ENCODE data around the gene GK. TPM values are rescaled to one million over a fixed set of nuclear protein-coding genes. Genes with fewer than 3 reads are reported as not detected.

Gene GK
- total RNA-seq, 1 experiment from 2014 or later: 1.7 TPM

DNA sequence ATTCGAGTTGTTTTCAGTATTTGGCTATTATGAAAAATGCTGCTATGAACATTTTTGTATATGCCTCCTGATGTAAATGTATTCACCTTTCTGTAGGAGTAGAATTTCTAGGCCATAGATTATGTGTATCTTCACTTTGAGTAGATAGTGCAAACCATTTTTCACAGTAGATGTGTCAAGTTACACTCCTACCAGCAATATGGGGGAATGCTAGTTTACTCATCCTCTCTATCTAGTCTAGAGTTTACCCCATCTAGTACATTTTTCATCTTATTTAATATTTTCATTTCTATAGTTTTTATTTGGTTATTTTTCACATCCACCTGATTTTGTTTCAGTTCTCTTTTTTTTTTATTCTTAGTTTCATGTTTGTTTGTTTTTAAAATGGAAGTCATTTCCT, 59.0 kb downstream of the GK start:
- CTCF ChIA-PET: interaction anchor here (0.7 kb wide), 1 partner anchor 1997 kb away, joined by 11 read pairs; no protein-coding TSS in a partner anchor
- Histone ChIP-seq H3K36me3 (ENCODE audit: control insufficient read depth, insufficient read depth, low read length) (no peaks in the 10 kb centered on the region), H3K4me1 (ENCODE audit: control insufficient read depth, insufficient read depth, low read length) (no peaks in the 10 kb centered on the region), H3K27me3 (ENCODE audit: control insufficient read depth, insufficient read depth, low read length) (no peaks in the 10 kb centered on the region), H3K27ac (ENCODE audit: low read length) (no peak overlapping the region), H3K9me3 (ENCODE audit: control insufficient read depth, insufficient read depth, low read depth, low read length) (no peaks in the 10 kb centered on the region), H3K4me3 (ENCODE audit: low read depth in 2 of 2, low read length in 2 of 2) (no peak overlapping the region)
- in situ Hi-C loops (cut with HindIII; ENCODE audit: low pct_unique_long_range_greater_than_20kb, low sequenced_read_pairs): no loop called here
- BruUV-seq (replicated peaks): no TSS peak
- no peak for DNase-seq (ENCODE audit: low read depth, low spot score)
- intact Hi-C loops (cut with micrococcal nuclease; ENCODE audit: unreplicated experiment): loop anchor here (2.0 to 10.0 kb wide), 2 partner anchors 77 to 143 kb away; no protein-coding TSS in a partner anchor
- POLR2A ChIA-PET: no interaction called here
- no peak for ATAC-seq
- TF ChIP-seq TCF7L2 (IDR thresholded peaks at IDR 0.05; ENCODE audit: low read depth, low read length) (no peak), POLR2AphosphoS5 (IDR thresholded peaks at IDR 0.05; ENCODE audit: low read depth, low read length) (no peak), SIN3A (IDR thresholded peaks at IDR 0.05; ENCODE audit: borderline replicate concordance, insufficient read depth, low read depth, low read length) (no peak)
- TF ChIP-seq, protein P1, sequence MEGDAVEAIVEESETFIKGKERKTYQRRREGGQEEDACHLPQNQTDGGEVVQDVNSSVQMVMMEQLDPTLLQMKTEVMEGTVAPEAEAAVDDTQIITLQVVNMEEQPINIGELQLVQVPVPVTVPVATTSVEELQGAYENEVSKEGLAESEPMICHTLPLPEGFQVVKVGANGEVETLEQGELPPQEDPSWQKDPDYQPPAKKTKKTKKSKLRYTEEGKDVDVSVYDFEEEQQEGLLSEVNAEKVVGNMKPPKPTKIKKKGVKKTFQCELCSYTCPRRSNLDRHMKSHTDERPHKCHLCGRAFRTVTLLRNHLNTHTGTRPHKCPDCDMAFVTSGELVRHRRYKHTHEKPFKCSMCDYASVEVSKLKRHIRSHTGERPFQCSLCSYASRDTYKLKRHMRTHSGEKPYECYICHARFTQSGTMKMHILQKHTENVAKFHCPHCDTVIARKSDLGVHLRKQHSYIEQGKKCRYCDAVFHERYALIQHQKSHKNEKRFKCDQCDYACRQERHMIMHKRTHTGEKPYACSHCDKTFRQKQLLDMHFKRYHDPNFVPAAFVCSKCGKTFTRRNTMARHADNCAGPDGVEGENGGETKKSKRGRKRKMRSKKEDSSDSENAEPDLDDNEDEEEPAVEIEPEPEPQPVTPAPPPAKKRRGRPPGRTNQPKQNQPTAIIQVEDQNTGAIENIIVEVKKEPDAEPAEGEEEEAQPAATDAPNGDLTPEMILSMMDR (IDR thresholded peaks at IDR 0.05): no peak
- TF ChIP-seq, protein P2, sequence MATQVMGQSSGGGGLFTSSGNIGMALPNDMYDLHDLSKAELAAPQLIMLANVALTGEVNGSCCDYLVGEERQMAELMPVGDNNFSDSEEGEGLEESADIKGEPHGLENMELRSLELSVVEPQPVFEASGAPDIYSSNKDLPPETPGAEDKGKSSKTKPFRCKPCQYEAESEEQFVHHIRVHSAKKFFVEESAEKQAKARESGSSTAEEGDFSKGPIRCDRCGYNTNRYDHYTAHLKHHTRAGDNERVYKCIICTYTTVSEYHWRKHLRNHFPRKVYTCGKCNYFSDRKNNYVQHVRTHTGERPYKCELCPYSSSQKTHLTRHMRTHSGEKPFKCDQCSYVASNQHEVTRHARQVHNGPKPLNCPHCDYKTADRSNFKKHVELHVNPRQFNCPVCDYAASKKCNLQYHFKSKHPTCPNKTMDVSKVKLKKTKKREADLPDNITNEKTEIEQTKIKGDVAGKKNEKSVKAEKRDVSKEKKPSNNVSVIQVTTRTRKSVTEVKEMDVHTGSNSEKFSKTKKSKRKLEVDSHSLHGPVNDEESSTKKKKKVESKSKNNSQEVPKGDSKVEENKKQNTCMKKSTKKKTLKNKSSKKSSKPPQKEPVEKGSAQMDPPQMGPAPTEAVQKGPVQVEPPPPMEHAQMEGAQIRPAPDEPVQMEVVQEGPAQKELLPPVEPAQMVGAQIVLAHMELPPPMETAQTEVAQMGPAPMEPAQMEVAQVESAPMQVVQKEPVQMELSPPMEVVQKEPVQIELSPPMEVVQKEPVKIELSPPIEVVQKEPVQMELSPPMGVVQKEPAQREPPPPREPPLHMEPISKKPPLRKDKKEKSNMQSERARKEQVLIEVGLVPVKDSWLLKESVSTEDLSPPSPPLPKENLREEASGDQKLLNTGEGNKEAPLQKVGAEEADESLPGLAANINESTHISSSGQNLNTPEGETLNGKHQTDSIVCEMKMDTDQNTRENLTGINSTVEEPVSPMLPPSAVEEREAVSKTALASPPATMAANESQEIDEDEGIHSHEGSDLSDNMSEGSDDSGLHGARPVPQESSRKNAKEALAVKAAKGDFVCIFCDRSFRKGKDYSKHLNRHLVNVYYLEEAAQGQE (IDR thresholded peaks at IDR 0.05; ENCODE audit: insufficient read depth in 1 of 2, low read depth in 2 of 2, low read length in 1 of 2): no peak

DNA sequence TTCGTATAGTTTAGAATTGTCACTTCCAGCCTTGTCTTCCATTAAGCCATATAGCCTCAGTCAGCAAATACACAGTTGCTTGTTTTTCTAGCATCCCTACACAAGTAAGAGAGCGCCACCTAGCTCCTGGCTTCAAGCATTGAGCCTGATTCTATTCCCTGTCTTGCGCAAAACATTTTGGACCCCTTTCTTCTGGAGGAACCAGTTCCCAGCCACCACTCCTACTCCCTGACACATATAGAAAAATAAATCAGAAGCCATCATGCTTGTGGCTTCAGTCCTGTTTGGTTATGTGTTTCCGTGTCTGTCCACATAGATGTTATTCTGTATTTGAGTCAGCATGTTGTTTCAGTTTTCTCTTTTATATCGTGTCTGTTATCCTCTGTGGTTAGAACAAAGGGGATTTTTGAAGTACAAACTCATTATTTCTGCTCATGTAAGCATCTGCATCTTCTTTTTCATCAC, 59.9 kb downstream of the GK start:
- CTCF ChIA-PET: no interaction called here
- H3K4me1 ChIP-seq (ENCODE audit: control insufficient read depth, insufficient read depth, low read length): no peaks in the 10 kb centered on the region
- POLR2A ChIA-PET: no interaction called here
- DNase-seq (ENCODE audit: low read depth, low spot score) (peak; percentile 12), ATAC-seq (peak; percentile 72; the same call in 1 of the 2 replicates)
- no peak overlapping the region for H3K4me3 ChIP-seq (ENCODE audit: low read depth in 2 of 2, low read length in 2 of 2)
- no peaks in the 10 kb centered on the region for H3K9me3 ChIP-seq (ENCODE audit: control insufficient read depth, insufficient read depth, low read depth, low read length)
- in situ Hi-C loops (cut with HindIII; ENCODE audit: low pct_unique_long_range_greater_than_20kb, low sequenced_read_pairs) (no loop called here), intact Hi-C loops (cut with micrococcal nuclease; ENCODE audit: unreplicated experiment) (loop anchor here (2.0 to 10.0 kb wide), 2 partner anchors 78 to 144 kb away; no protein-coding TSS in a partner anchor)
- TF ChIP-seq, protein P1 (IDR thresholded peaks at IDR 0.05): peak; percentile 76
- TF ChIP-seq SIN3A (IDR thresholded peaks at IDR 0.05; ENCODE audit: borderline replicate concordance, insufficient read depth, low read depth, low read length) (no peak), POLR2AphosphoS5 (IDR thresholded peaks at IDR 0.05; ENCODE audit: low read depth, low read length) (no peak)
- no peak overlapping the region for H3K27ac ChIP-seq (ENCODE audit: low read length)
- no peaks in the 10 kb centered on the region for H3K36me3 ChIP-seq (ENCODE audit: control insufficient read depth, insufficient read depth, low read length)
- no peaks in the 10 kb centered on the region for H3K27me3 ChIP-seq (ENCODE audit: control insufficient read depth, insufficient read depth, low read length)
- no TSS peak for BruUV-seq (replicated peaks)
